ENCODE results near the gene ATG9A. TPM values are rescaled to one million over a fixed set of nuclear protein-coding genes. Genes with fewer than 3 reads are reported as not detected.

The ATG9A gene
- total RNA-seq, 1 donor from 2014 or later: 83.6 TPM

DNA sequence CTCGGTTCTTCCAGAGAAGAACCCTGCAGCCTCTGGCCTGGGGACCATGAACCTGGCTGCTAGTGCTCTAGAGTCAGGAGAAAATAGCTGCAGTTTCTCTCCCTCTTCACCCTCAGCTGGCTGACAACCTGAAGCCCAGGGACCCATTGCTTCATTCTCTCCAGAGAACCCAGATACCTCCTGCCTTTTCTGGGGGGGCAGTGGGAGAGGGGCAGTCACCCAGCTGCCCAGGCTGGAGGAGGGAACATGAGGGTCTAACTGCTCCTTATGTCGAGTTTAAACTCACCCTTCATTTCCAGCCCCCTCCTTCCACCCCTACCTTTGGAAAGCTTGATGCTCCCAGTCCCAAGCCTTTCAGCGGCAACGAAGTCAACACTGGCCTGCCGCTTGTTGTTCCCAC lies 30.5 kb downstream of the ATG9A start:
- Mint-ChIP-seq H3K27me3 (ENCODE audit: unreplicated experiment) (peaks cover 20% of the 10 kb centered on the region), H3K9me3 (ENCODE audit: unreplicated experiment) (no peaks in the 10 kb centered on the region), H3K27ac (ENCODE audit: unreplicated experiment) (no peak overlapping the region), H3K4me3 (ENCODE audit: unreplicated experiment) (no peak overlapping the region), H3K4me1 (ENCODE audit: unreplicated experiment) (no peaks in the 10 kb centered on the region), H3K36me3 (ENCODE audit: unreplicated experiment) (no peaks in the 10 kb centered on the region)
- DNase-seq (ENCODE audit: extremely low spot score, unreplicated experiment): no peak
- TF ChIP-seq, protein P1, sequence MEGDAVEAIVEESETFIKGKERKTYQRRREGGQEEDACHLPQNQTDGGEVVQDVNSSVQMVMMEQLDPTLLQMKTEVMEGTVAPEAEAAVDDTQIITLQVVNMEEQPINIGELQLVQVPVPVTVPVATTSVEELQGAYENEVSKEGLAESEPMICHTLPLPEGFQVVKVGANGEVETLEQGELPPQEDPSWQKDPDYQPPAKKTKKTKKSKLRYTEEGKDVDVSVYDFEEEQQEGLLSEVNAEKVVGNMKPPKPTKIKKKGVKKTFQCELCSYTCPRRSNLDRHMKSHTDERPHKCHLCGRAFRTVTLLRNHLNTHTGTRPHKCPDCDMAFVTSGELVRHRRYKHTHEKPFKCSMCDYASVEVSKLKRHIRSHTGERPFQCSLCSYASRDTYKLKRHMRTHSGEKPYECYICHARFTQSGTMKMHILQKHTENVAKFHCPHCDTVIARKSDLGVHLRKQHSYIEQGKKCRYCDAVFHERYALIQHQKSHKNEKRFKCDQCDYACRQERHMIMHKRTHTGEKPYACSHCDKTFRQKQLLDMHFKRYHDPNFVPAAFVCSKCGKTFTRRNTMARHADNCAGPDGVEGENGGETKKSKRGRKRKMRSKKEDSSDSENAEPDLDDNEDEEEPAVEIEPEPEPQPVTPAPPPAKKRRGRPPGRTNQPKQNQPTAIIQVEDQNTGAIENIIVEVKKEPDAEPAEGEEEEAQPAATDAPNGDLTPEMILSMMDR (IDR thresholded peaks at IDR 0.05): no peak

DNA sequence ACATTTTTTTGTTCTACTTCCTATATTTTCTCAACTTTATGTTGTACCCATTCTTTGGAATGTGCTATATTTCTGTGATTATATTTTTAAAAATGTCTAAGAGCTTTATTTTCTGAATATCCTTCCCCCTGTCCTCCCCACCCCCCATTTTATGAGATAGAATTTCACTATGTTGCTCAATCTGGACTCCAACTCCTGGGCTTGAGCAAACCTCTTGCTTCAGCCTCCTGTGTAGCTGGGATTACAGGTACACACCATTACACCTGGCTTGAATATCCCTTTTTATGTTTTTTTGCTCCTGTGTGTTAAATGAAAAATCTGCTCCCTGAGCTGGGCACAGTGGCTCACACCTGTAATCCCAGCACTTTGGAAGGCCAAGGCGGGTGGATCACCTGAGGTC lies 32.0 kb downstream of the ATG9A start:
- no peaks in the 10 kb centered on the region for H3K4me1 Mint-ChIP-seq (ENCODE audit: unreplicated experiment)
- no peaks in the 10 kb centered on the region for H3K9me3 Mint-ChIP-seq (ENCODE audit: unreplicated experiment)
- H3K36me3 Mint-ChIP-seq (ENCODE audit: unreplicated experiment): no peaks in the 10 kb centered on the region
- no peak overlapping the region for H3K27ac Mint-ChIP-seq (ENCODE audit: unreplicated experiment)
- peaks cover 20% of the 10 kb centered on the region for H3K27me3 Mint-ChIP-seq (ENCODE audit: unreplicated experiment)
- no peak for DNase-seq (ENCODE audit: extremely low spot score, unreplicated experiment)
- no peak overlapping the region for H3K4me3 Mint-ChIP-seq (ENCODE audit: unreplicated experiment)
- TF ChIP-seq, protein P1 (IDR thresholded peaks at IDR 0.05): no peak

DNA sequence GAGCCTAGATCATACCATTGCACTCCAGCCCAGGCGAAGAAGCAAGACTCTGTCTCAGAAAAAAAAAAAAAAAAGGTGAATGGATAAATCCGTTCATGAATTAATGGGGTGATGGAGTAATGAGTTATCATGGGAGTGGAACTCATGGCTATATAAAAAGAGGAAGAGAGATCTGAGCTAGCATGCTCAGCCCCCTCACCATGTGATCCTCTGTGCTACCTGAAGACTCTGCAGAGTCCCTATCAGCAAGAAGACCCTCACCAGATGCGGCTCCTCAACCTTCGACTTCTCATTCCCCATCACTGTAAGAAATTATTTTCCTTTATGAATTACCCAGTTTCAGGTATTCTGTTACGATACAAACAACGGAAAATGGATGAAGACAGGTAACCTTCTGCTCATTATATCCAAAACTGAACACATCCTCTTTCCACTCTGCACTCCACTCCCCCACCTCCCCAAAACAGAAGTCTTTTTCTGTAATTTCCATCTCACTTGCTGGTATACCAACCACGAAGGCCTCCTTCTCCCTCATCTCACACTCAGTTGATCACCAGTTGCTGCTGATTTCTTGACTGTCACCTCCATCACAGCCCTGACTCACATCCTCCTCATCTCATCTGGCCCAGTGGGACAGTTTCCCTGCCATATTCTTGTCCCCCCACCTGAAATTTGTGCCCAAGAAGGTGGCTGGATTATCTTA lies 42.5 kb downstream of the ATG9A start:
- no peaks in the 10 kb centered on the region for H3K27me3 Mint-ChIP-seq (ENCODE audit: unreplicated experiment)
- no peak overlapping the region for H3K27ac Mint-ChIP-seq (ENCODE audit: unreplicated experiment)
- H3K36me3 Mint-ChIP-seq (ENCODE audit: unreplicated experiment): peaks cover 20% of the 10 kb centered on the region
- no peaks in the 10 kb centered on the region for H3K9me3 Mint-ChIP-seq (ENCODE audit: unreplicated experiment)
- TF ChIP-seq, protein P1 (IDR thresholded peaks at IDR 0.05): no peak
- no peak overlapping the region for H3K4me3 Mint-ChIP-seq (ENCODE audit: unreplicated experiment)
- H3K4me1 Mint-ChIP-seq (ENCODE audit: unreplicated experiment): no peaks in the 10 kb centered on the region
- no peak for DNase-seq (ENCODE audit: extremely low spot score, unreplicated experiment)

DNA sequence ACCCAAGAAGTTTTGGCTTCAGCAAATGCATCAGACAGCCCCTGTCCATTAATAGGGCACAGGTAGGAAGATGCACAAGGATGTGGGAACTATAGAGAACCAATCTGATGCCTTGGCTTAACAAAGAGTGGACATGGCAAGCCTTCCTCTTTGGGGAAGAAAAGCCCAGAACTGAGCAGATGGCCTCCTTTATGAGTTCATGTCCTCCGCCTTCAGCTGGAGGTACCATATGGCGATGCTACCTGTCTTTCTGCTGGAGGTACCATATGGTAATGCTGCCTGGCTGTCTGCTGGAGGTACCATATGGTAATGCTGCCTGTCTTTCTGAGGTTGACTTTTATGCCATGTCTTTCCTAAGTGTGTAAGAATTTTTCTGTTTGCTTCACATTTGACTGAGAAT lies 45.3 kb downstream of the ATG9A start:
- H3K27ac Mint-ChIP-seq (ENCODE audit: unreplicated experiment): peak overlapping the region; percentile 15
- no peaks in the 10 kb centered on the region for H3K9me3 Mint-ChIP-seq (ENCODE audit: unreplicated experiment)
- peaks cover 3% of the 10 kb centered on the region for H3K4me1 Mint-ChIP-seq (ENCODE audit: unreplicated experiment)
- H3K27me3 Mint-ChIP-seq (ENCODE audit: unreplicated experiment): no peaks in the 10 kb centered on the region
- H3K36me3 Mint-ChIP-seq (ENCODE audit: unreplicated experiment): peaks cover 35% of the 10 kb centered on the region
- H3K4me3 Mint-ChIP-seq (ENCODE audit: unreplicated experiment): no peak overlapping the region
- DNase-seq (ENCODE audit: extremely low spot score, unreplicated experiment): no peak
- TF ChIP-seq, protein P1 (IDR thresholded peaks at IDR 0.05): no peak

DNA sequence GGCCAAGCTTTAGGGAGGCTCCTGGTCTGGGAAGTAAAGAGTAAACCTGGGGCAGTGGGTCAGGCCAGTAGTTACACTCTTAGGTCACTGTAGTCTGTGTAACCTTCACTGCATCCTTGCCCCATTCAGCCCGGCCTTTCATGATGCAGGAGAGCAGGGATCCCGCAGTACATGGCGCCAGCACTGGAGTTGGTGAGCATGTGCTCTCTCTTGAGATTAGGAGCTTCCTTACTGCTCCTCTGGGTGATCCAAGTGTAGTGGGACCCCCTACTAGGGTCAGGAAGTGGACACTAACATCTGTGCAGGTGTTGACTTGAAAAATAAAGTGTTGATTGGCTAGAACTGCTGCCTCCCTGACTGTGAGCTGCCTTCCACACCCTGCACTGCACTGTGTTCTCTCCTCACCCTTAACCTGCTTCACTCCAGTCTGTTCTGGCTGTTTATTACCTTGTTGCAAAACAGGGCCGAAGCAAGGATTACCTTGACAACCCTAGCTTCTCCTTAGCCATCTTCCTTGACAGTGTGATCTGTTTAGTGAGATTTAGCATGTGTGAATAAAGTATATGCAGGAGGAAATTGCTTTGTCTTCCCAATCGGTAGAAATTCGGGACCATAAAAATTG lies 46.2 kb downstream of the ATG9A start:
- H3K4me3 Mint-ChIP-seq (ENCODE audit: unreplicated experiment): no peak overlapping the region
- TF ChIP-seq, protein P1 (IDR thresholded peaks at IDR 0.05): no peak
- peaks cover 7% of the 10 kb centered on the region for H3K4me1 Mint-ChIP-seq (ENCODE audit: unreplicated experiment)
- peaks cover 35% of the 10 kb centered on the region for H3K36me3 Mint-ChIP-seq (ENCODE audit: unreplicated experiment)
- H3K27ac Mint-ChIP-seq (ENCODE audit: unreplicated experiment): no peak overlapping the region
- no peak for DNase-seq (ENCODE audit: extremely low spot score, unreplicated experiment)
- no peaks in the 10 kb centered on the region for H3K9me3 Mint-ChIP-seq (ENCODE audit: unreplicated experiment)
- H3K27me3 Mint-ChIP-seq (ENCODE audit: unreplicated experiment): no peaks in the 10 kb centered on the region

Measured in osteocyte (in vitro differentiated cells).